Activated CD4-positive, alpha-beta T cell treated with anti-CD3 and anti-CD28 coated beads for 36 hours (primary cell): ENCODE data around the gene ARL8A. TPM values are rescaled to one million over a fixed set of nuclear protein-coding genes. Genes with fewer than 3 reads are reported as not detected.
"Not testable (repeated sequence)": the region's sequence is repeated elsewhere in the genome, so short reads cannot be mapped to it uniquely, and the experiment has no call there.

Experiments used
- ATAC-seq: fragments of 200-7000 bp; cut with Tn5 transposase; one replicate; pipeline ENCODE4 v1.10.0; 2021; ENCODE audit warnings: mild to moderate bottlenecking, moderate library complexity
- CTCF ChIA-PET: fragments of 350-600 bp; sonication (Branson Sonifier 250); formaldehyde crosslinking; loops from one replicate; lab custom pipeline; 2021; ENCODE audit warnings: antibody characterized with exemption; lab: Charles Lee
- POLR2A ChIA-PET: fragments of 350-600 bp; sonication (Branson Sonifier 250); formaldehyde crosslinking; loops from one replicate; lab custom pipeline; 2021; ENCODE audit warnings: antibody characterized with exemption, inconsistent platforms; lab: Charles Lee
- DNase-seq: peaks from one replicate; pipeline ENCODE4 v3.0.0-alpha.2; 2020
- H3K27ac Mint-ChIP-seq: one replicate; pipeline ENCODE4 v1.8.0; 2021; ENCODE audit warnings: mixed read lengths
- H3K27me3 Mint-ChIP-seq: one replicate; pipeline ENCODE4 v1.8.0; 2021; ENCODE audit warnings: mixed read lengths
- H3K36me3 Mint-ChIP-seq: one replicate; pipeline ENCODE4 v1.8.0; 2021; ENCODE audit warnings: low read depth, mixed read lengths
- H3K4me1 Mint-ChIP-seq: one replicate; pipeline ENCODE4 v1.8.0; 2021; ENCODE audit warnings: mixed read lengths
- H3K4me3 Mint-ChIP-seq: one replicate; pipeline ENCODE4 v1.8.0; 2021; ENCODE audit warnings: mild to moderate bottlenecking, moderate library complexity, mixed read lengths
- H3K9me3 Mint-ChIP-seq: one replicate; pipeline ENCODE4 v1.8.0; 2021; ENCODE audit warnings: low read depth, mixed read lengths
- intact Hi-C, 2 experiments: fragments of 100-400 bp; cut with DNase I in 1 of 2; cut with micrococcal nuclease in 1 of 2; formaldehyde crosslinking; loops; one replicate each; pipeline versions ENCODE4 v1.14.2 to v1.15.1; 2022 to 2024; cut with DNase I, micrococcal nuclease
- total RNA-seq, 2 experiments: library from RNA; stranded (reverse); gene quantifications; one replicate each; pipeline ENCODE4 v1.2.3, GENCODE V29; 2021

Gene ARL8A
- total RNA-seq, 2 experiments from 2014 or later, result 32.3 to 51.7 TPM

DNA sequence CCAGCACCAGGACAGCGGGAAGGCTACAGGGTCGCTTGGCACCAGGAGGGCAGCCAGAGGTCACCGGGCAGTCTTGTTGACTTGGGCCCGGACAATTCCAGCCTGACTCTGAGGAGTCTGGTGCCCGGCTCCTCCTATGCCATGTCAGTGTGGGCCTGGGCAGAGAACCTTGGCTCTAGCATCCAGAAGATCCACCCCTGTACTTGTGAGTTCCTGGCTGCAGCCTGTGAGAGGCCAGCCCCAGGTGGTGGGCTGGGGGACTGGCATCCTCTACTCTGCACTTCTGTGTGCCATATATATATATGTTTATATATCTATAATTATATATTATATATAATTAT lies 27.4 kb upstream of the ARL8A start:
- Mint-ChIP-seq H3K4me3 (no peak overlapping the region), H3K9me3 (no peaks in the 10 kb centered on the region), H3K27ac (no peak overlapping the region), H3K36me3 (no peaks in the 10 kb centered on the region), H3K4me1 (no peaks in the 10 kb centered on the region), H3K27me3 (no peaks in the 10 kb centered on the region)
- DNase-seq (peak; percentile 53), ATAC-seq (peak; percentile 67)
- CTCF ChIA-PET, result interaction anchor here (1.0 kb wide), 1 partner anchor 11 kb away, joined by 5 read pairs; the partner anchor contains the start of gene PTPN7
- intact Hi-C loops, result no loop called here
- POLR2A ChIA-PET, result no interaction called here

DNA sequence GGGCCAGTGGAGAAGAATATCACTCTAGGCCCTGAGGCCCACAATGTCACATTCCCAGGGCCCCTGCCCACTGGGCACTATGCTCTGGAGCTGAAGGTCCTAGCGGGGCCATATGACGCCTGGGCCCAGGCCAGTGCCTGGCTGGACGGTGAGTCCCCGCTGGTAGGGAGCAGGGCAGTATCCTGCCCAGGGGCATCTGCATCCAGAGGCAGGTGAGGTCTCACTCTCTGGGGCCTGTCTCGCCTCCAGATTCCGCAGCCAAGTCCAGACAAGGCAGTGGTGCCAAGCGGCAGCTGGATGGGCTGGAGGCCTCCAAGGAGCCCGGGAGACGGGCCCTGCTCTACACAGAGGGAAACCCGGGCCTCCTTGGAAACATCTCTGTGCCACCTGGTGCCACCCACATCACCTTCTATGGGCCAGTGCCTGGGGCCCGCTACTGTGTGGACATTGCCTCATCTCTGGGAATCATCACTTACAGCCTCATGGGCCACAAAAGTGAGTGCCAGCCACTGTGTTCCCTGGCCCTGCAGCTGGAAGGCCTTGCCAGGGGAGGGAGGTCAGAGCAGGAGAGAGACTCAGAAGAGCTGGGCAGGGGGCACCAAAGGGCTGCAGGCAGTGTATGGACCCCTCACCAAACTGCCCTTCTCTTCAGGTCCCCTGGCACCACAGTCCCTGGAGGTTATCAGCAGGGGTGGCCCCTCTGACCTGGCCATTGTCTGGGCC lies 26.9 kb upstream of the ARL8A start:
- peaks cover 3% of the 10 kb centered on the region for H3K4me1 Mint-ChIP-seq
- H3K27ac Mint-ChIP-seq, result no peak overlapping the region
- ChIA-PET CTCF (interaction anchor here (0.9 to 1.0 kb wide), 2 partner anchors 11 to 21 kb away, joined by 5 read pairs; partner anchors contain the start of gene PTPN7), POLR2A (interaction anchor here (1.3 kb wide), 1 partner anchor 17 kb away, joined by 3 read pairs; no protein-coding TSS in a partner anchor)
- ATAC-seq (peak; percentile 47), DNase-seq (peak; percentile 41)
- no peak overlapping the region for H3K4me3 Mint-ChIP-seq
- H3K27me3 Mint-ChIP-seq, result no peaks in the 10 kb centered on the region
- no peaks in the 10 kb centered on the region for H3K36me3 Mint-ChIP-seq
- intact Hi-C loops, result no loop called here
- no peaks in the 10 kb centered on the region for H3K9me3 Mint-ChIP-seq

DNA sequence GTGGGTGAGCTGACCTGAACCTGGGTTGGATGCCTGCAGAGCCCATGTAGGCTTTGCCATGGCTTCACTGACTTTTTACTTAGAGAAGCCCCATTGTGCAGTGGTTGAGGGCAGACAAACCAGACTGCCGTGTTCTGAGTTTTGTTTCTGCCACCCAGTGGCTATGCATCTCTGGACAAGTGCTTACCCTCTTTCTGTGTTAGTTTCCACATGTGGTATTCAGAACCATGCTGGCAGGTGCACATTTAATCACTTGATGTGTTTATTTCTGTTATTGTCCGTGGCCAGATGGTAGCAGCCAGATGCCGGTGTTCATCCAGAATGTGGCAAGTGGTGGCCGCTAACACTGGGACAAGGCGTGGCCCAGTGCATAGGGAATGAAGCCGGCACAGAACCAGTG lies 26.2 kb upstream of the ARL8A start:
- H3K27ac Mint-ChIP-seq, result no peak overlapping the region
- DNase-seq (no peak), ATAC-seq (peak; percentile 9)
- H3K4me3 Mint-ChIP-seq, result no peak overlapping the region
- H3K9me3 Mint-ChIP-seq, result no peaks in the 10 kb centered on the region
- POLR2A ChIA-PET, result interaction anchor here (1.3 kb wide), 1 partner anchor 16 kb away, joined by 3 read pairs; no protein-coding TSS in a partner anchor
- H3K36me3 Mint-ChIP-seq, result no peaks in the 10 kb centered on the region
- H3K27me3 Mint-ChIP-seq, result no peaks in the 10 kb centered on the region
- CTCF ChIA-PET, result interaction anchor here (0.5 to 1.7 kb wide), 3 partner anchors 9 to 1203 kb away, joined by 3 to 8 read pairs (median 5); partner anchors contain the start of gene PTPN7
- intact Hi-C loops, result no loop called here
- H3K4me1 Mint-ChIP-seq, result peaks cover 8% of the 10 kb centered on the region

DNA sequence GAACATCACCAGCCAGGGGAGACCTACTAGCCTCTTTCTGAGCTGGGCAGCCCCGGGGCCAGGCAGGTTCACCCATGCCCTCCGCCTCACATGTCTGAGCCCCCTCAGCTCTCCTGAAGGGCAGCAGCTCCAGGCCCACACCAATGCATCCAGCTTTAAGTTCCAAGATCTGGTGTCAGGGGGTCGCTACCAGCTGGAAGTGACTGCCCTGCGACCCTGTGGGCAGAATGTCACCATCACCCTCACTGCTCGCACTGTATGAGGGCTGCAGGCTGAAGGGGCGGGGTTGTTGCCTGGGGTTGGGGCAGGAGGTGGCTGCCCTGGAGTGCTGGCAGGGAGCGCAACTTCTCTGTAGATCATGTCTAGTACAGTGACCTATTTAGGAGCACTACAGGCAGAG lies 24.3 kb upstream of the ARL8A start:
- Mint-ChIP-seq H3K4me3 (no peak overlapping the region), H3K4me1 (peaks cover 26% of the 10 kb centered on the region), H3K9me3 (no peaks in the 10 kb centered on the region), H3K36me3 (no peaks in the 10 kb centered on the region), H3K27ac (no peak overlapping the region), H3K27me3 (no peaks in the 10 kb centered on the region)
- ATAC-seq (no peak), DNase-seq (no peak)
- ChIA-PET CTCF (no interaction called here), POLR2A (interaction anchor here (0.6 kb wide), 1 partner anchor 885 kb away, joined by 4 read pairs; no protein-coding TSS in a partner anchor)
- intact Hi-C loops, result loop anchor here in 1 of 2 experiments (10.0 kb wide), 2 partner anchors 796 to 836 kb away; partner anchors contain the start of genes CYB5R1 and TMEM183A

DNA sequence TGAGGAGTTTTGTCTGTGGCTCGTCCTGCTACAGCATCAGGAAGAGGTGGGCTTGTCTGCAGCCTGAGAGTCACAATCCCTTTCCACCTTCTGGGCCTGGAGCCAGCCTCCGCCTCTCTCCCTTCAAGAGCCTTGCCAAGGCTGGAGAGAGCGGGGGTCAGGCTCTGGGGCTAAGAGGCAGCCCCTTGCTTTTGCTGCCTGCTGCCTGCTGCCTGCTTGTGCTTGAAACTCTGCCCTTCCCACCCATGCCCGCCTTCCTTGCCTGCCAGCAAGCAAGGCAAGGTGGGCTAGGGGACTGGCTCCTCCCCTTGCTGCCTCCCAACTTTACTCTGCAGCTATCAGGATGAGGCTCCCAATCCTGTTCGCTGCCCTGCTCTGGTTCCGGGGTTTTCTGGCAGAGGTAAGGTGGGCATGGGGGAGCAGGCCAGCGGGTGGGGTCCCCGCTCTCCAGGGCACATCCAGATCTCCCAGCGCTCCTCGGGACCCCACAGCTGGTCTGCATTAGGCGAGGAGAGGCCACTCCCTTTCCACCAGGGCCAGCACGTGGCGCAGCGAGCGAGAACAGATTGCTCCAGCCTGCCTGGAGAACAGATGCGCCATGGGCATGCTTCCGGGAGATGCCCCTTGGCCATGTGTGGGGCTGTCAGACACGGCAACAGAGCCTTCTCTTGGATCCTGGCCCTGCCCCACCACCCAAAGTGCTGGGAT lies 23.3 kb upstream of the ARL8A start:
- no peaks in the 10 kb centered on the region for H3K36me3 Mint-ChIP-seq
- no peaks in the 10 kb centered on the region for H3K27me3 Mint-ChIP-seq
- DNase-seq (no peak), ATAC-seq (no peak)
- intact Hi-C loops, result loop anchor here in 1 of 2 experiments (10.0 kb wide), 2 partner anchors 797 to 837 kb away; partner anchors contain the start of genes CYB5R1 and TMEM183A
- CTCF ChIA-PET, result interaction anchor here (2.1 kb wide), 2 partner anchors 13 to 18 kb away, joined by 8 to 11 read pairs; no protein-coding TSS in a partner anchor
- H3K9me3 Mint-ChIP-seq, result no peaks in the 10 kb centered on the region
- no peak overlapping the region for H3K27ac Mint-ChIP-seq
- peaks cover 36% of the 10 kb centered on the region for H3K4me1 Mint-ChIP-seq
- POLR2A ChIA-PET, result no interaction called here
- H3K4me3 Mint-ChIP-seq, result no peak overlapping the region

DNA sequence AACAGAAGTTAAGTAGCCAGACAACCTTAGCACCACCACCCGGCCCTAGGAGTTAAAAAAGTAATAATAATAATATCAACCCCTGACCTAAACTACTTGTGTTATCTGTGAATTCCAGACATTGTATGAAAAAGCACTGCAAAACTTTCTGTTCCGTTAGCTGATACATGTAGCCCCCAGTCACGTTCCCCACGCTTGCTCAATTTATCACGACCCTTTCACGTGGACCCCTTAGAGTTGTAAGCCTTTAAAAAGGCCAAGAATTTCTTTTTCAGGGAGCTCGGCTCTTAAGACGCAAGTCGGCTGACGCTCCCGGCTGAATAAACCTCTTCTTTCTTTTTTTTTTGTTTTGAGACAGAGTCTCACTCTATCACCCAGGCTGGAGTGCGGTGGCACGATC lies 22.5 kb upstream of the ARL8A start:
- ATAC-seq, DNase-seq, POLR2A ChIA-PET, H3K9me3 Mint-ChIP-seq, H3K27me3 Mint-ChIP-seq, H3K36me3 Mint-ChIP-seq, H3K4me3 Mint-ChIP-seq, H3K27ac Mint-ChIP-seq: not testable (repeated sequence)
- H3K4me1 Mint-ChIP-seq, result peaks cover 44% of the 10 kb centered on the region
- CTCF ChIA-PET, result interaction anchor here (1.4 to 2.5 kb wide), 4 partner anchors 12 to 22 kb away, joined by 3 to 11 read pairs (median 8); no protein-coding TSS in a partner anchor
- intact Hi-C loops, result loop anchor here in 1 of 2 experiments (10.0 kb wide), 2 partner anchors 798 to 838 kb away; partner anchors contain the start of genes CYB5R1 and TMEM183A

DNA sequence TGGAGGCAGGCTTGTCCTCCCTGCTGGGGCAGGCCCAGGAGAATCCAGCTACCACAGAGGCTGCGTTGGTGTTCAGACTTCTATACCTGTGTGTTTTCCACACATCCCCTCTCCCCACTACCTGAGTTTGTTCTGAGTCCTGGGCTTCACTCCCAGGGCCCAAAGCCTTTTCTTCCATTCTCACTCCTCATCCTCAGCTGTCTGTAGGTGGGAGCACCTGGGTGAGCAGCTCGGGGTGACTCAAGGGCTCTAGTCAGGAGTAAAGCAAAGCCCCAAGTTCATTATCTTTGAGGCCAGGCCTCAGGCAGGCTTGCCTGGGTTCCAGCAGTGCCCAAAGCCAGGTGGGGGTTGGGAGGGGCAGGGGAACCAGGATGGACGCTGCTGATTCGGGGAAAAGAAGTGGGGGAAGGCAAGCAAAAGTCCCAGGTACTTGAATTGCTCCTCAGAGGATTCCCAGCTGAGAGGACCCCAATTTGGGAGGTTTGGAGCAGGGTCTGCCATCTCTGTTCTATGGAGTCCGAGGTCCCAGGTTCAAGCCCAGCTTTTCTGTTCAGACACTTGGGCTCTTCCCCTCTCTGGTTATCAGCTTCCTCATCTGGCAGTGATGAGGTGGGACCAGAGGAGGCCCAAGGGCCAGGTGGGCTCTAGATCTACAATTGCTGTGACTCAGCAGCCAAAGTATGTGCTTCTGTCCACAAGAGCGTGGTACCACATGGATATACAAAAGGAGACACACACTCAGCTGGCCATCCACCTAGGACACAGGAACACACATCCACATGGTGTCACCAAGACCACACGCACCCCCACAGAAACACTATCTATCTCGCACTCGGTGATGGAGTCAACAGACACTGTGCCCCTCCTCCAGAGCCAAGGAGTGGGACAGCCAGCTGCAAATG lies 21.7 kb upstream of the ARL8A start:
- POLR2A ChIA-PET, result no interaction called here

DNA sequence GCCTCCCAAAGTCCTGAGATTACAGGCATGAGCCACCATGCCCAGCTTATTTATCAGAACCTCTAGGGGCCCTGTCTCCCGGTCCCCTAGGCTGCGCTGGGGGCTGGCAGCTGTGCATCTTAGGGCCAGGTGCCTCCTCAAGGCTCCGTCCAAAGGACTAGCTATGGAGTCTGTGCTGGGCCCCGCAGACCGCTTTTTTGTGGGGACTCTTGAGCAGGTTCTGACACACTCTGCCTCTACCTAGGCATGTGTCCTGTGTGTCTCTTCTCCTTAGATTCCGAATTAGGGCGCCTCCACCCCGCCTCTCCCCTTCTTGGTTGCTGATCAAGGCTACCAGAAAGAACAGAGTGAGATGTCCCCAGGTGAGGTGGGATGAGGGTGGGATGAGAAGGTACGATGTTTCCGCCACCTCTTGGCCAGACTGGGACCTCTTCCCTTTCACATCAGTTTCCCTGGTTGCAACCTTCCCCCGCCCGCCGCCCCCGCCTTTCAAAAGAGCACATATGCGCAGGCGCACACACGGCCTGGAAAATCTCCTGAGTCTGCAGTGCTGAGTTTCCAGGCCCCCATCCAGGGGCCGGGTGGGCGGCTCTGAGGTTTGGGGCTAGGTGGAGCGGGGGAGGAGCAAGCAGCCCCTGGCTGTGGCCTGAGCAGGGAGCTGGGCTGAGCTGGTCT lies 20.9 kb upstream of the ARL8A start:
- H3K36me3 Mint-ChIP-seq, result peaks cover under 1% of the 10 kb centered on the region
- peaks cover 59% of the 10 kb centered on the region for H3K4me1 Mint-ChIP-seq
- H3K27me3 Mint-ChIP-seq, result no peaks in the 10 kb centered on the region
- no peaks in the 10 kb centered on the region for H3K9me3 Mint-ChIP-seq
- ChIA-PET CTCF (interaction anchor here (0.8 to 2.5 kb wide), 6 partner anchors 10 to 30 kb away, joined by 3 to 11 read pairs (median 6); no protein-coding TSS in a partner anchor), POLR2A (no interaction called here)
- DNase-seq, result peak; percentile 81
- peak overlapping the region; percentile 69 for H3K4me3 Mint-ChIP-seq
- intact Hi-C loops, result loop anchor here in 1 of 2 experiments (10.0 kb wide), 2 partner anchors 799 to 839 kb away; partner anchors contain the start of genes CYB5R1 and TMEM183A
- H3K27ac Mint-ChIP-seq, result peak overlapping the region; percentile 89
- peak; percentile 12 for ATAC-seq

More for the DNA sequence above, 21.7 kb upstream of the ARL8A start:
- Mint-ChIP-seq H3K9me3 (no peaks in the 10 kb centered on the region), H3K4me1 (peaks cover 52% of the 10 kb centered on the region), H3K36me3 (no peaks in the 10 kb centered on the region), H3K27me3 (no peaks in the 10 kb centered on the region), H3K4me3 (peak overlapping the region; percentile 69), H3K27ac (peak overlapping the region; percentile 89)
- ATAC-seq, result no peak
- intact Hi-C loops, result loop anchor here in 1 of 2 experiments (10.0 kb wide), 2 partner anchors 799 to 839 kb away; partner anchors contain the start of genes CYB5R1 and TMEM183A
- CTCF ChIA-PET, result interaction anchor here (0.8 to 2.5 kb wide), 7 partner anchors 11 to 31 kb away, joined by 3 to 11 read pairs (median 5); no protein-coding TSS in a partner anchor
- DNase-seq, result peak; percentile 37

DNA sequence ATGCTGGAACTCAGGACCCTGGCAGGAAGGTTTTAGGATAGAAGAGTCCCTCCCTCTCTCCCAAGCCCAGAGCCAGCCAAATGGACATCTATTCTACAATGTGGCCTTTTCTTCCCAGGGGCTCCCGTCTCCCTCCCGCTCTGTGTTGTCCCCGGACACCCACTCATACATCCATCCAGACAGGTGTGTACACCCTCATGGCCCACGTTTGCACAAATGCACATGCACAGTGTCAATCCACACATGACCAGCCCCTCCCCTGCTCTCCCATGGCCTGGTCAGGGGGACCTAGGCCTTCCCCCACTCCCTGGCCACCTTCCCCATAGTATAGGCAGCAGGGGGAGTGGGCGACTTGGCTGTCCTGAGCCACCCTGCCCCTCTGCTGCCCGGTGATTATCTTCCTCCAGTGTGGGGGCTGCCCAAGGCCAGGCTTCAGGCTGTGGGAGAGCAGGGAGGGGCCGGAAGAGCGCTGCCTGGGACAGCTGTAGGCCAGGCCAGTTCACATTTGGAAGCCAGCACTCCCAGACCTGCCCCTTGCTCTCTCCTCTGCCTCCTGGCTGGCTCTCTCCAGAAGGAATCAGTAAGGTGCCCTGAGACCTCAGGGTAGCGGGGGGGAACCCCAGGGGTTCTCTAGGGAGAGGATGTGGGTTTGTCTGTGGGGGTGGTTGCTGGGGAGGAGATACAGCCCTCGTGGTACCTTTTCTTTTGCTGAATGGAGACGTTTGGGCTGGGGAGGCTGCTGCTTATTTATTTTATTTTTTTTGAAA lies 19.9 kb upstream of the ARL8A start:
- H3K4me1 Mint-ChIP-seq, result peaks cover 61% of the 10 kb centered on the region
- H3K27me3 Mint-ChIP-seq, result no peaks in the 10 kb centered on the region
- H3K36me3 Mint-ChIP-seq, result peaks cover 10% of the 10 kb centered on the region
- peak overlapping the region; percentile 69 for H3K4me3 Mint-ChIP-seq
- POLR2A ChIA-PET, result interaction anchor here (0.5 kb wide), 1 partner anchor 282 kb away, joined by 5 read pairs; no protein-coding TSS in a partner anchor
- H3K27ac Mint-ChIP-seq, result peak overlapping the region; percentile 89
- intact Hi-C loops, result loop anchor here in 1 of 2 experiments (10.0 kb wide), 2 partner anchors 800 to 840 kb away; partner anchors contain the start of genes CYB5R1 and TMEM183A
- CTCF ChIA-PET, result interaction anchor here (0.7 to 2.5 kb wide), 4 partner anchors 9 to 268 kb away, joined by 3 to 9 read pairs (median 6); no protein-coding TSS in a partner anchor
- DNase-seq (peak; percentile 85), ATAC-seq (peak; percentile 49)
- no peaks in the 10 kb centered on the region for H3K9me3 Mint-ChIP-seq
